GM12875 (cell line): ENCODE measurements around the gene SLC34A2.

Experiments used
- H3K4me3 ChIP-seq: one replicate; pipeline ENCODE4 v1.5.1; 2011; ENCODE audit warnings: low read depth, low read length, control low read depth
- CTCF ChIP-seq: IDR thresholded peaks from 2 replicates; pipeline ENCODE4 v1.5.1; 2011; ENCODE audit warnings: low read depth, mild to moderate bottlenecking, control low read depth, inconsistent platforms, low read length, moderate library complexity, borderline replicate concordance; ENCODE audit not compliant: insufficient read depth

The SLC34A2 gene

GRCh38 chr4:25628451-25628850 lies 27.2 kb upstream of the SLC34A2 start:
- TF ChIP-seq CTCF = no peak
- H3K4me3 ChIP-seq = no peak overlapping the region

DNA sequence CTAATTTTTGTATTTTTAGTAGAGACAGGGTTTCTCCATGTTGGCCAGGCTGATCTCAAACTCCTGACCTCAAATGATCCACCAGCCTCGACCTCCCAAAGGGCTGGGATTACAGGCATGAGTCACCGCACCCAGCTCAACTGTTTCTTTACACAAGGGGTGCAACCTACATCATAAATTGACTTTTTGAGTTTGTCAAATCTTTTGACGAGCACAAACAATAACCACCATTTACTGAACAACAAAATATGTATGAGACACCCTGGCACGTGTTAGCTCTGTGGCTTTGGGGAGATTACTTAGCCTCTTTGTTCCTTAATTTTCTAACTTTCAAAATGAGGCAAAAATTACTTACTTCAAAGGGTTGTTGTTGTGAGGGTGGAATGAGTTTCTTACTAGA lies 23.5 kb upstream of the SLC34A2 start:
- no peak overlapping the region for H3K4me3 ChIP-seq
- no peak for TF ChIP-seq CTCF

- H3K4me3 ChIP-seq = no peak overlapping the region
- no peak for TF ChIP-seq CTCF
Observed at GRCh38 chr4:25633541-25633940, 22.1 kb upstream of the SLC34A2 start.

DNA sequence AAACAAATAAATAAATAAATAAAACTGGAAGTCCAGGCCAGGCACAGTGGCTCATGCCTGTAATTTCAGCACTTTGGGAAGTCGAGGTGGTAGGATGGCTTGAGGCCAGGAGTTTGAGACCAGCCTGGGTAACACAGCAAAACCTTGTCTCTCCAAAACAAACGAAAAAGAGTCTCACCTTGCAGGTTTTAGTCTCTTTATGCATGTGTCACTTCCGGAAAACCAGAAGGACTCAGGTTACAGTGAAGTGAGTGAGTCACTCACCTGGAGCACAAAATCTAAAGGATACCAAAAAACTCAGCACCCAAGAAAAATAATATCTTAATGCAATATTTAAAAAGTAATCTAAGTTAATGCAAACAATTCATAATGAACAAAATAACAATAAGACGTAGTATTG lies 20.1 kb upstream of the SLC34A2 start:
- no peak overlapping the region for H3K4me3 ChIP-seq
- no peak for TF ChIP-seq CTCF

GRCh38 chr4:25637581-25638220 lies 17.9 kb upstream of the SLC34A2 start:
- H3K4me3 ChIP-seq = no peak overlapping the region
- no peak for TF ChIP-seq CTCF

- no peak overlapping the region for H3K4me3 ChIP-seq
- no peak for TF ChIP-seq CTCF
Observed at GRCh38 chr4:25638221-25638601, 17.4 kb upstream of the SLC34A2 start.

GRCh38 chr4:25638806-25639205 lies 16.8 kb upstream of the SLC34A2 start:
- TF ChIP-seq CTCF = no peak

More at GRCh38 chr4:25638806-25639205, 16.8 kb upstream of the SLC34A2 start:
- no peak overlapping the region for H3K4me3 ChIP-seq
